ENCODE results near the gene FBXO39.

DNA sequence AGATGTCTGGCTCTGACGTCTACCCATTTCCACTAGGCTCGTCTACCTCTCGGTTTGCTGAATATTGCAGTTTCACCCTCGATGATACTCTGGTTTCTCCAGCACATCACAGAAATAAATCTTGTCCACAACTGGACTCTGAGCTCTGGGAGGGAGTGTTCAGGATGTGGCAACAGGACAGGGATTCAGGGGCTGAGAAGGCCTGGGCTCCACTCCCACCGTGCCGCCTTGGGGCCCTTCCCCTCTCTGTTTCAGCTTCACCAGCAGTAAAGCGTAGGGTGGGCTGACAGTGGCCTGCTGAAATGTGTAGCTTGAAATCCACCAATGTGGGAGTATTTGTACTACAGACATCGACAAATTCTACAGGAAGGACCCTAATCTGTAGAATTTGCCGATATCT, 35.5 kb downstream of the FBXO39 start:
- TF ChIP-seq POLR2A (IDR thresholded peaks at IDR 0.05; ENCODE audit: low read depth, low read length) (no peak), POLR2AphosphoS5 (IDR thresholded peaks at IDR 0.05; ENCODE audit: low read depth, low read length) (no peak)
